Immature natural killer cell (primary cell): ENCODE results near the gene FAM120B. TPM values are rescaled to one million over a fixed set of nuclear protein-coding genes. Genes with fewer than 3 reads are reported as not detected.
"Not testable (repeated sequence)": the region's sequence is repeated elsewhere in the genome, so short reads cannot be mapped to it uniquely, and the experiment has no call there.

Experiments
- DNase-seq, 3 donors: peaks; one replicate each; pipeline ENCODE4 v3.0.0; 2022; ENCODE audit warnings: mixed read lengths in 1 of 3
- H3K27ac Mint-ChIP-seq, 6 donors: one replicate each; pipeline ENCODE4 v1.8.0; 2020; ENCODE audit warnings: mixed read lengths in 6 of 6, mild to moderate bottlenecking in 5 of 6, inconsistent platforms in 4 of 6, moderate library complexity in 3 of 6
- H3K27me3 Mint-ChIP-seq, 3 donors: one replicate each; pipeline ENCODE4 v1.8.0; 2020 to 2021; ENCODE audit warnings: low read depth in 3 of 3, mild to moderate bottlenecking in 3 of 3, mixed read lengths in 3 of 3, moderate library complexity in 3 of 3, inconsistent platforms in 1 of 3
- H3K36me3 Mint-ChIP-seq, 3 donors: one replicate each; pipeline ENCODE4 v1.8.0; 2020; ENCODE audit warnings: mixed read lengths in 3 of 3, inconsistent platforms in 2 of 3, mild to moderate bottlenecking in 2 of 3
- H3K4me1 Mint-ChIP-seq, 2 donors: one replicate each; pipeline ENCODE4 v1.8.0; 2020; ENCODE audit warnings: inconsistent platforms in 2 of 2, mild to moderate bottlenecking in 2 of 2, mixed read lengths in 2 of 2, moderate library complexity in 1 of 2
- H3K4me3 Mint-ChIP-seq, 5 donors: one replicate each; pipeline ENCODE4 v1.8.0; 2020; ENCODE audit warnings: mild to moderate bottlenecking in 5 of 5, mixed read lengths in 5 of 5, inconsistent platforms in 3 of 5, moderate library complexity in 3 of 5
- H3K9me3 Mint-ChIP-seq, 6 donors: one replicate each; pipeline ENCODE4 v1.8.0; 2020; ENCODE audit warnings: mild to moderate bottlenecking in 6 of 6, mixed read lengths in 6 of 6, inconsistent platforms in 4 of 6, moderate library complexity in 3 of 6
- polyA plus RNA-seq, 3 donors: library from polyadenylated mRNA; unstranded; fragments of 300-500 nt; fragmentation: Illumina TruSeq; gene quantifications; one replicate each; pipeline ENCODE4 v1.2.3, GENCODE V29; 2021

Gene FAM120B
- 10 to 100 TPM; 17.4 to 43.1 (median 26.2) TPM for polyA plus RNA-seq

DNA sequence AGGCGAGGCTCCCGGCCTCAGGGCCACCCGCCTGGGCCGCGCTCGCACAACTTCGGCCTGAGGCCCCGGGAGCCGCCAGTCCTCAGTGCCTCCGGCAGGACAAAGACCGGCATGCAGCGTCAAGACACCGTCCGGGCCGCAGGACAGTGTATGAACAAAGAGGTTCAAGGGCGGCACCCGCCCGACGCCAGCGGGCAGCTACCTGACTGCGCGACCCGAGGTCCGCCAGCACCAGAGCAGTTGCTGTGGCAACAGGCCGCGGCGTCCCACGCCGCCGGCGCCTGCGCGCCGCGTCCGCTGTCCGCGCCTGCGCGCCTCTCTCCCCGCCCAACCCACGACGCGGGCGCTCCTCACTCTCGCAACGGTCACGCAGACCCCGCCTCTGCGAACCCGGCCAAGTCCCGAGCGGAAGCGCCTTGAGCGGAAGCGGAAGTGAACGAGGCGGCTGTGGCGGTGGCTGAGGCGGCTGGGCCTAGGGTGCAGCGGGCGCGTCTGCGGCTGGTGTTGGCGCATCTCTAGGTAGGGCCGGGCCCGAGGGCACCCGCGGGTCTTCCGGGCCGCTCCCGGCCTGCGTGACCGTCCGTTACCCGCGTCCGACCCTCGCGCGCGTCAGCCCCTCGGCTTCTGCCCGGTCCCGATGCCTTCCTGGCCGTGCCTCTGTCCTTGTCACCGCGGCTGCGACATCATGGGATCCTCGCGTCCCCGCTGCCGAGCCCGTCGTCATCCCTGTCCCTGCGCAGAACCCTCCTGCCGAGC is at the start of gene FAM120B:
TSS of gene FAM120B (plus strand) at position 435 of the 756 bp plus-strand sequence. CDS start 10,633 bp downstream, outside the sequence.
- DNase-seq, result peak; percentile 98
- Mint-ChIP-seq H3K36me3 (peaks cover 0 to 4% (median 3%) of the 10 kb centered on the region in 3 donors), H3K4me1 (peaks cover 43 to 51% of the 10 kb centered on the region in 2 donors), H3K27ac (peak within 1 kb of the TSS; percentile 90 to 99 (median 97)), H3K27me3 (peaks cover 5 to 25% (median 9%) of the 10 kb centered on the region in 3 donors), H3K9me3 (no peaks in the 10 kb centered on the region), H3K4me3 (peak within 1 kb of the TSS; percentile 90 to 98 (median 94))

DNA sequence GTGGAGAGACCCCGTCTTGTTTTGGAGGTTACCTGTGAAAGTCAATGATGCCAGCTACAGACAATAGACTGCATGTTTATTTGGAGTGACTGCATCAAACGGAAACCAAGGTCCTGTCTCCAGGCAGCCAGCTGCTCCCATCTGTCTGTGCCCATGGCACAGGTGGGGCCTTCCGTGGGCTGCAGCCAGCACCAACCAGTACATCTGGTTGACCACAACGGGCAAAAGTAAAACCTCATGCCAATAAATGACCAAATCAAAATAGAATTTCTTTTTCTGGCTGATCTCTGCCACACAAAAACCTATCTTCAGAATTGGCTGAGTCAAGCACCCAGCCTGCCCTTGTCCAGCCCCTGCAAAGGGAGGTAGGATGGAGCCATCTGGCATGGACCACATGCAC is 49.2 kb upstream of the FAM120B start:
- no peak for DNase-seq
- no peaks in the 10 kb centered on the region for H3K9me3 Mint-ChIP-seq
- peaks cover 2 to 11% (median 6%) of the 10 kb centered on the region in 3 donors for H3K27me3 Mint-ChIP-seq

GRCh38 chr6:170258407-170258806 is 48.2 kb upstream of the FAM120B start:
- DNase-seq, result no peak
- H3K9me3 Mint-ChIP-seq, result no peaks in the 10 kb centered on the region
- H3K27me3 Mint-ChIP-seq, result peaks cover 10 to 13% (median 12%) of the 10 kb centered on the region in 3 donors
- H3K27ac Mint-ChIP-seq, result no peak overlapping the region
- H3K36me3 Mint-ChIP-seq, result peaks cover 0 to 2% (median 0%) of the 10 kb centered on the region in 3 donors
- no peak overlapping the region for H3K4me3 Mint-ChIP-seq
- no peaks in the 10 kb centered on the region for H3K4me1 Mint-ChIP-seq

More for the DNA sequence above, 49.2 kb upstream of the FAM120B start:
- Mint-ChIP-seq H3K4me1 (no peaks in the 10 kb centered on the region), H3K27ac (no peak overlapping the region), H3K36me3 (peaks cover 0 to 2% (median 0%) of the 10 kb centered on the region in 3 donors), H3K4me3 (no peak overlapping the region)

DNA sequence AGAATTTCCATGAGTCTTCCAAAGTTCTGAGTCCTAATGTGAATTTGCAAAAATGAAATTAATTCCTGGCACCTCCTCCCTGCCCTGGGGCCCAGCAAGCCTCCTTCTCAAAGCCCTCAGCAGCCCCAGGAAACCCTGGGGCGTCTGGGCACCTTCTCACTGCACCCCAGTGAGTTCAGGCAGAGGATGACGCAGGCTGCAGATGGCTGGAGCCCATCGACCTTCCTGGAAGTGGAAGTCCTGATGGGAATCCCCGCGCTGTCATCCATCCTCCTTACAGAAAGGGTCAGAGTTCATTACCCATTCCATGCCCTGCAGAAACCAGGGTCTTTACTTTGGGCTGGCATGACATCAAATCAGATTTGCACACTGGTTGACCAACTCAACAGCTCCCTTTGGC is 47.3 kb upstream of the FAM120B start:
- Mint-ChIP-seq H3K9me3 (no peaks in the 10 kb centered on the region), H3K27ac (no peak overlapping the region), H3K4me3 (no peak overlapping the region), H3K27me3 (peaks cover 8 to 15% (median 13%) of the 10 kb centered on the region in 3 donors), H3K36me3 (peaks cover 0 to 2% (median 0%) of the 10 kb centered on the region in 3 donors), H3K4me1 (no peaks in the 10 kb centered on the region)
- DNase-seq, result no peak

- peaks cover 0 to 2% (median 0%) of the 10 kb centered on the region in 3 donors for H3K36me3 Mint-ChIP-seq
- no peak overlapping the region for H3K27ac Mint-ChIP-seq
- no peak overlapping the region for H3K4me3 Mint-ChIP-seq
- DNase-seq, result no peak
- H3K4me1 Mint-ChIP-seq, result no peaks in the 10 kb centered on the region
- H3K27me3 Mint-ChIP-seq, result peaks cover 14 to 20% (median 15%) of the 10 kb centered on the region in 3 donors
- peaks cover 0 to 2% (median 0%) of the 10 kb centered on the region in 6 donors for H3K9me3 Mint-ChIP-seq
These were observed 45.9 kb upstream of the FAM120B start for GRCh38 chr6:170260686-170261085.

- no peak overlapping the region for H3K27ac Mint-ChIP-seq
- H3K27me3 Mint-ChIP-seq, result peaks cover 20 to 27% (median 20%) of the 10 kb centered on the region in 3 donors
- peaks cover 0 to 2% (median 0%) of the 10 kb centered on the region in 3 donors for H3K36me3 Mint-ChIP-seq
- H3K9me3 Mint-ChIP-seq, result peaks cover 0 to 2% (median 0%) of the 10 kb centered on the region in 6 donors
- H3K4me1 Mint-ChIP-seq, result no peaks in the 10 kb centered on the region
- no peak overlapping the region for H3K4me3 Mint-ChIP-seq
- DNase-seq, result no peak
These were observed 44.7 kb upstream of the FAM120B start for GRCh38 chr6:170261643-170262488.

GRCh38 chr6:170262489-170263088 is 44.0 kb upstream of the FAM120B start:
- Mint-ChIP-seq H3K9me3 (peaks cover 0 to 2% (median 0%) of the 10 kb centered on the region in 6 donors), H3K27ac (no peak overlapping the region), H3K36me3 (peaks cover 0 to 2% (median 0%) of the 10 kb centered on the region in 3 donors), H3K27me3 (peaks cover 20 to 27% (median 21%) of the 10 kb centered on the region in 3 donors), H3K4me3 (no peak overlapping the region), H3K4me1 (no peaks in the 10 kb centered on the region)
- DNase-seq, result no peak

DNA sequence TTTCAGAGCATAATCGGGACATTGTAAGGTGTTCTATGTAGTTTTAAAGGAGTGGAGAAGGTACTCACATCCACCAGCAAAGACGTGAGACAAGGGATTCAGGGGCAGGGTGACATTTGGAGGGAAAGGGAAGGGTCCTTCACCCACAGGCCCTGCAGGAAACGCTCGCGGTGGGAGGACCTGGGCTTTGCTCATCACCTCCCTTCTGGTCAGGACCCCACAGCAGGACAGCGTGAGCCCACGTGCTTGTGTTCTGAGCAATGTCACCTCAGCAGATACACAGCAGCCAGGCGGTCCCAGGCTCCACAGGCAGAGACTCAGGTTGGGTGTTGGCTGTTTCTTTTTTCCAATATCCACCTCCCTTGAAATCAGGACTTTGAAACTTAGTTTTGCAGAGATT is 43.1 kb upstream of the FAM120B start:
- no peaks in the 10 kb centered on the region for H3K4me1 Mint-ChIP-seq
- peaks cover 23 to 32% (median 27%) of the 10 kb centered on the region in 3 donors for H3K27me3 Mint-ChIP-seq
- no peak for DNase-seq
- peaks cover 0 to 2% (median 0%) of the 10 kb centered on the region in 6 donors for H3K9me3 Mint-ChIP-seq
- no peak overlapping the region for H3K27ac Mint-ChIP-seq
- H3K36me3 Mint-ChIP-seq, result peaks cover 0 to 2% (median 0%) of the 10 kb centered on the region in 3 donors
- H3K4me3 Mint-ChIP-seq, result no peak overlapping the region

DNA sequence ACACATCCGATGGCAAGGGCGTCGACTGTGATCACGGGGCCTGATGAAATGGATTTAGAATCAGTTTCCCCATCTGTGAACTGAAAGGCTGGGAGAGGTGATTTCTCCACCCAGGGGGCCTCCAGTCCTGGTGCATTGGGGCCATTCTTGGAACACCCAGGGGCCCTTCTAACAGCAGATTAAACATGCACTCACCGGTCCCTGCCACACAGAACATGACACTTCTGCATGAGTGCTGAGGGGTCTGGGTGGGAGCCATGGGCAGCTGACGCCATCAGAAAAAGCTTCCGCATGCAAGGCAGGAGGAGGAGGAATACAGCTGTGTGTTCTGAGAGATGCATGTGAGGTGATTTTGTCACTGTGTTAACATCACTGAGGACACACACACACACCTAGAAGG is 42.5 kb upstream of the FAM120B start:
- Mint-ChIP-seq H3K4me3 (no peak overlapping the region), H3K27me3 (peaks cover 22 to 32% (median 27%) of the 10 kb centered on the region in 3 donors)

GRCh38 chr6:170264644-170265043 is 41.9 kb upstream of the FAM120B start:
- not testable (repeated sequence) for DNase-seq, H3K9me3 Mint-ChIP-seq, H3K4me3 Mint-ChIP-seq, H3K27ac Mint-ChIP-seq, H3K4me1 Mint-ChIP-seq, H3K36me3 Mint-ChIP-seq
- peaks cover 22 to 37% (median 30%) of the 10 kb centered on the region in 3 donors for H3K27me3 Mint-ChIP-seq

More for the DNA sequence above, 42.5 kb upstream of the FAM120B start:
- H3K27ac Mint-ChIP-seq, result no peak overlapping the region
- no peak for DNase-seq
- no peaks in the 10 kb centered on the region for H3K4me1 Mint-ChIP-seq
- H3K9me3 Mint-ChIP-seq, result peaks cover 0 to 2% (median 0%) of the 10 kb centered on the region in 6 donors
- peaks cover 0 to 2% (median 0%) of the 10 kb centered on the region in 3 donors for H3K36me3 Mint-ChIP-seq

GRCh38 chr6:170265655-170266054 is 40.9 kb upstream of the FAM120B start:
- H3K4me3 Mint-ChIP-seq, result no peak overlapping the region
- DNase-seq, result no peak
- H3K27ac Mint-ChIP-seq, result no peak overlapping the region
- H3K27me3 Mint-ChIP-seq, result peaks cover 22 to 41% (median 36%) of the 10 kb centered on the region in 3 donors
- H3K9me3 Mint-ChIP-seq, result peaks cover 0 to 2% (median 0%) of the 10 kb centered on the region in 6 donors
- peaks cover 0 to 1% (median 0%) of the 10 kb centered on the region in 3 donors for H3K36me3 Mint-ChIP-seq
- peaks cover 0 to 1% of the 10 kb centered on the region in 2 donors for H3K4me1 Mint-ChIP-seq

- H3K4me1 Mint-ChIP-seq, result peaks cover 3% of the 10 kb centered on the region in 2 donors
- DNase-seq, result no peak
- H3K36me3 Mint-ChIP-seq, result no peaks in the 10 kb centered on the region
- H3K9me3 Mint-ChIP-seq, result peaks cover 0 to 2% (median 0%) of the 10 kb centered on the region in 6 donors
- peaks cover 23 to 41% (median 41%) of the 10 kb centered on the region in 3 donors for H3K27me3 Mint-ChIP-seq
- no peak overlapping the region for H3K27ac Mint-ChIP-seq
- H3K4me3 Mint-ChIP-seq, result no peak overlapping the region
These were observed 40.3 kb upstream of the FAM120B start for GRCh38 chr6:170266061-170266825.

DNA sequence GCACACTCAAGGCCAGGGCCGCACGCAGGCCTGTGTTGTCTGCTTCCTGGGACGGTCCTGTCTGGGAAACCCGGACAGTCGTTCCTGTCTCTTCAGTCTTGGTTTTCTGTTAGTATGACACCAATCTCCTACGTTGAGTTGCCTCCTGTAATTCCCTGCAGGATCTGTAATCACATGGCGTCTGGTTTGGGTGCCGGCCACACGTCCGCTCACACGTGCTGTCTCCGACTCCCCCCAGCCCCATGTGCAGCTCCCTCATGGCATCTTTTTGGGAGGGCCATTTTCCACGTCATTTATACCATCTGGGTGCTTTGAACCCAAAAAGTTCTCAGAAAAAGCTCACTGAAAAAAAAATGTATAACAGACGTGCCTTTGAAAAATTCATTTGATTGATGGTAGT is 38.9 kb upstream of the FAM120B start:
- no peak for DNase-seq
- Mint-ChIP-seq H3K4me1 (peaks cover 16 to 18% of the 10 kb centered on the region in 2 donors), H3K27ac (no peak overlapping the region), H3K4me3 (no peak overlapping the region), H3K36me3 (no peaks in the 10 kb centered on the region), H3K27me3 (peaks cover 30 to 53% (median 44%) of the 10 kb centered on the region in 3 donors), H3K9me3 (peaks cover 0 to 2% (median 0%) of the 10 kb centered on the region in 6 donors)
